Head of caudate nucleus (tissue), 42 donors: ENCODE data around the gene FHOD3.

ENCODE experiments used
- DNase-seq, 42 donors: peaks; one replicate each; pipeline versions ENCODE4 v3.0.0 to v3.0.0-alpha.2; 2020 to 2021; ENCODE audit warnings: mixed read lengths in 7 of 42
- intact Hi-C: fragments of 100-400 bp; cut with DNase I; formaldehyde crosslinking; loops from one replicate; pipeline ENCODE4 v1.15.0; 2022

FHOD3 gene

DNA sequence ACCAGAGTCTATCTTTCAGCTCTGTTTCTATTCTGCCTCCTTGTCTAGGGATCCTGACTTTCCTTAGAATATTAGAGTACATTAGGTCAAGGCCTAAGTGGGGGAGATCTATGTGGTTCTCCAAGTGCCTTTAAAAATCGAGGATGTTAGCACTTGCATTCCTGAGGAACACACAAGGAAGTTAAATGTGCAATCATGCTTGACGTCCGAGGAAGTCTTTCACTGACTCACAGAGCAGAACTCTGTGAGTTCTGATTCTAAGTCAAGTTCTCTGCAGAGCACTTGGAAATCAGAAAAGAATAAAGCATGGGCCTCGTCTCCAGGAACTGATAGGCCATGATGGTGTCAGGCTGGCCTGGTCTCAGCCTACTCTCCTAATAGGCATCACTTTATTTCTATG is 17.2 kb downstream of the FHOD3 start:
- intact Hi-C loops = no loop called here
- peak in 1 of 42 donors; percentile 25 for DNase-seq

DNA sequence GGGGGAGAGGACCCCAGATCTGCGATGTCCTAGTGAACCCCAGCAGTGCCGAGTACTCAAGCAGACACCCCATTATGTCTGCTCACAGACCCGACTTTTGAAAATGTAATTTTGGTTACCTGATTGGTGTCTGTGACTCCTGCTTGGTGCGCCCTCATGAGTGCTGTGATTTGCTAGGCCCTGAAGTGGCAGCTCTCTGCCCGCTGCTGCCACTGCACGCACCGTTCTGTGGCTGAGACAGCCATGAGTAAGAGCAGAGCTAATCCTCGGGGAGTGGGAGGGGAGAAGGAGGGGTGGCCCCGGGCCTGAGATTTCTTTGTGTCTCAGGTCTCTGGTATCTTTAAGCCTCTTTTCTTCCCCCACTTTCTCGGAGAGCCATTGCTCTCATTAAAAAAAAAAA is 18.2 kb downstream of the FHOD3 start:
- DNase-seq = peak in 3 of 42 donors; percentile 11 to 35 (median 30)
- intact Hi-C loops = no loop called here

DNA sequence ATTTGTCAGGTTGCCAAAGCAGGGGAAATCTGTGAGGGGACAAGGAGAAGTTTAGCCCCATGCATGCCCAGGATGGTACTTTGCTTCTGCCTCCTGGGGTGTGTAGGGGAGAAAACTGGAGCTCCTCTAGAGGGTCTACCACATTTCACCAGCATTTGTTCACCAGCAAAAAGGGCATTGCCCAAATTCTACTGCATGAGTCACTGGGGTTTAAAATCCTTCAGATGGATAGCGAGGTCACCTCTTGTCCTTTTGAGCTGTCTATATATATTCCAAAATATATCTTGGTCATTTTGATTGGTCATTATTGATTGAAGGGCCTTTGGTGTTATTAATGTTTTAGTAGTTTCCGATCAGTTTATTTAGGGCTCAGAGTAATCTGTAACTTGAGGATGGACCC is 18.7 kb downstream of the FHOD3 start:
- DNase-seq = peak in 2 of 42 donors; percentile 17 to 18
- intact Hi-C loops = no loop called here

DNA sequence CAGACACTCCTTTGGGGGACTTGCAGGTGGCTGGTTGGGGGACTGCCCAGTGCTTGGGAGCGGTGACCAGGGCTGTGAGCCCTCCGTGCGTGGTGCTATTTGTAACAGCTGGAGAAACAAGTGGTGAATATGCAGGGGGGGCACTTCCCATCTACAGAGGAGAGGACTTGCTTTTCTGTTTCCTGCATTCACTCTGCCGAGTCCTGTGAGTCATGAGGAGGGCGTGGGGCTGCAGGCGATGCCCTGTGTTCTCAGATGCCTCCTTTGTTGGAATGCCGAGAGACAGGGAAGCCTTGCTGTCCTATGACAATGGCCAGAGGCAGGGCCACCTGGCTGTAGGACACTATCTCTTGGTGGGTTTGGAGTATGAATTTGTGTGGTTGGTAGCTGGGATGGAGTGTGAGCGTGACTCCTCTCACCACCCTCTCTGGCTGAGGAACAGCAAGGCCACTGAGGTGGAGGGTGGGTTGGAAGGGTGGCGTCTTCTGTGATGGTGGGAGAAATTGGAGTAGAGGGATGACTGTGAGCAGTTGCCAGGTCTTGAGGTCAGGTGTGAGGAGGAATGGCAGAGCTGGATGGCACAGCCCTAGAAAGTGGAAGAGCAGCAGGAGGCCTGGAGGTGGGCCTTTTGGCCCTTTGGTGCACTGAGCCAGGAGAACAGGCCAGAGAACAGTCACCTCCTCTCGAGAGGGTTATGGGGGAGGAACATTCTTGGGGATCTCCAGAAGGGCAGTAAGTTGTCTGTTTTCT is 24.3 kb downstream of the FHOD3 start:
- peak in 2 of 42 donors; percentile 29 to 37 for DNase-seq
- intact Hi-C loops = no loop called here

DNA sequence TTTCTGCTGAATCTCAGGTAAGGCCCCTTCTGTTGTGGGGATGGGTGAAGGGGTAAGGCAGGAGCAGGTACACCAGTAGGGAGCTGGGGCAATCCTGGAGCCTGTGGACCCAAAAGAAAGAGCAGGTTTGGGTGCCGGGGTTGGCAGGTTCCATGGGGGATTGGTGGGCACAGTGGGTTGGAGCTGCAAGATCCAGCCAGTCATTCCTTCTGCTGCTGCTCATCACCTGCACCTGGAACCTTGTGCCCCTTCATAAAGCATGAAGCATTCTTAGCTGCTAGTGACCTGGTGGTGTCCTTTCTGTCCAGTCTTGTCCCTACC is 24.9 kb downstream of the FHOD3 start:
- intact Hi-C loops = no loop called here

DNA sequence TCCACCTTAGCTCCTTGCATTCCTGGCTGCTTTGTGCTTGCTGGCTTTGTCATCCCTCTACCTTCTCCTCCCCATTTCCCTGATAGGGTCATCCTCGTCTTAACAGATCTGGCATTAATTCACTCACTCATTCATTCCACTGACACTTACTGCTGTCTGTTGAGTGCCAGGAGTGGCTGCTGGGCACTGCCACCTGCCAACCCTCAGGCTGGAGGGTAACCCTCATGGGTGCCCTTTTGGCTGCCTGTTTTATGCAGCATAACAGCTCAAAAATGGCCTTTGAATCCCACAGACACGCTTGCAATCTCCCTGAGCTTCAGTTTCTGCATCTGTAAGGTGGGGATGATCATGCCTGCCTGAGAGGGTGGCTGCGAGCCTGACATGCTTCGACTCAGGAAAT is 25.2 kb downstream of the FHOD3 start:
- intact Hi-C loops = no loop called here
- DNase-seq = peak in 1 of 42 donors; percentile 28

More for the DNA sequence above, 24.9 kb downstream of the FHOD3 start:
- DNase-seq = peak in 2 of 42 donors; percentile 9 to 37

DNA sequence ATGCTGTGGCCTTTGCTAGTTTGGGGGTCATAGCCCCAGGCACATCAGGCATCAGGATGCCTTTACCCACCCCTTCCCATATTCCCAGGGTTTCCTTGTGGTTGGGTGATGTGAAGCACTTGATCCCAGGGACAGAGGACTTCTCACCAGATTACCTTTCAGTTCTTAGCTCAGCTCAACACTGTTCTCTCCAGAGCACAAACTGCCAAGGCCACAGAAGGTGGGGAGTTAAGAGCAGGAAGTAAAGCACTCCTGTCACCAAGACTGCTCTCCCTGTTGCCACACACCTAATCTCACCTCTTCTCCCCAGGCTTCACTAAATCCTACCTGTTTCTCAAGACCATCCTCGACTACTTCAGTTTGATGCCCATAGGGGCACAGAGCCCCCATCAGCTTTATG is 25.9 kb downstream of the FHOD3 start:
- intact Hi-C loops = no loop called here

DNA sequence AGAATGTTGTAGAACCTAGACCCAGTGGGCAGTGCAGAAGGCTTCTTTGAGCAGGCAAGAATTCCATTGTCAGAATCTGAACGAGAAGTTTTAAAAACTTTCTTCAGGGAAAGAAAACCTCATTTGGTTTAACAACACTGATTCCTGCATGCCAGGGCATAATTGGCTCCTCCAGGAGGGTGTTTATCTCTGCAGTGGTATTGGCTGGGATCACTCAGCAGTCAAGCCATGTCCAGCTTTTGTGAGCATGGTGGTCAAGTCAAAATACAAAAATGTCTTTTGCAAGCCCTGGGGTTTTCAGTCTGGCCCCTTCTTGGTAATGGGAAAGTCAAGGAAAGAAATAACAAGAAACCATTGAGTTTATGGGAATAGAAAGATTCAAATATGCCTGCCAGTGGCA is 28.3 kb downstream of the FHOD3 start:
- peak in 1 of 42 donors; percentile 27 for DNase-seq
- intact Hi-C loops = no loop called here

More for the DNA sequence above, 25.9 kb downstream of the FHOD3 start:
- peak in 1 of 42 donors; percentile 28 for DNase-seq

DNA sequence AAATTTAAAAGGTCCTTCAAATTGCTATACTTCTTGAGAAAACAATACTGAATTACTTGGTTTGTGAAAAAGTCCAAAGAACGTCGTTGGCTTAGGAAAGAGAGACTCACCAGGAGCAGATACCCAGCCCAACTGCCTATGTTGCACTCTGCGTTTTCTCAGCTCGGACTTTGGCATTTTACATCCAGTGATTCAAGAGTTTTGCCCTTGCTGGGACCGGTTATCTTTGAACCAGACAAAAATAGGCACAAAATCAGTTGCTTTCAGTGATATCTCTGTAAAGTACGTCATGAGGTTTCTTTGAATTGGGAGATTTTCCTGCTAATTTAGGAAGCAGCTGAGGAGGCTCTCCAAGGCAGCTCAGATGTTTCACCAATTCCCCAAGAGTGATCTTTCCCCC is 29.3 kb downstream of the FHOD3 start:
- intact Hi-C loops = no loop called here
- DNase-seq = peak in 1 of 42 donors; percentile 16

DNA sequence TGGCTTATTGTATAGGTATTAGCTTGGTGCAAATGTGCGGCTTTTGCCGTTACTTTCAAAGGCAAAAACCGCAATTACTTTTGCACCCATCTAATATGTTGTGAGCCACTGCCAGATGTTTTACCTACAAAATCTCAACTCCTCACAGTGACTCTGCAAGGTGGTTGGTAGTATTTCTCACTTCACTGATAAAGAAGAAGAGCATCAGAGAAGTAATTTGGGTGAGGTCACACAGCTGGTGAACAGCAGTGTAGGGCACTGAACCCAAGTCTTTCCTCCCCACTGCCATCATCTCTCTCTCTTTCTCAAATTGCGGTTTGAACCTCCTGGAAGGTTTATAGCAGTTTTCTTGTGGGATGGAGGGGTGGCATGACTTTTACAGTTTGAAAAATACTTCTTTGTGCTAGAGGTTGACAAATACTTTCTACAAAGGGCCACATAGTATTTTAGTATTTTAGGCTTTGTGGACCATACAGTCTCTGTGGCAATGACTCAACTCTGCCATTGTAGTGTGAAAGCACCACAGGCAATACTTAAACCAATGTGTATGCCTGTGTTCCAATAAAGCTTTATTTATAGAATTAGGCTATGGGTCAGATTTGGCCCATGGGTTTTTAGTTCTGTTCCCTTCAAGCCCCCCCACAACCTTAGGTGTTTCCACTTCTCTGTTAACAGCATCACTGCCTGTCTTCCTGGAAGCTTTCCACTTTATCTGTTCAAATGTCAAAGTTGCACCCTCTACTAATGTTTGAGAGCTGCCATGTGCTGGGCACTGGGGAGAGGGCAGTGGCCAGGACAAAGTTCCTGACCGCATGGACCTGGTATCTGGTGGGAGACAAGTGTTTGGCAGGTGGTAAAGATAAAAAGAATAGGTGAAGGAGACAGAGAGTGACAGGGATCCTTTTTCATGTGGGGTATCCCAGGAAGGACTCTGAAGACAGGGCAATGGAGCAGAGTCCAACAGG is 30.1 kb downstream of the FHOD3 start:
- DNase-seq = peak in 1 of 42 donors; percentile 18
- intact Hi-C loops = no loop called here

DNA sequence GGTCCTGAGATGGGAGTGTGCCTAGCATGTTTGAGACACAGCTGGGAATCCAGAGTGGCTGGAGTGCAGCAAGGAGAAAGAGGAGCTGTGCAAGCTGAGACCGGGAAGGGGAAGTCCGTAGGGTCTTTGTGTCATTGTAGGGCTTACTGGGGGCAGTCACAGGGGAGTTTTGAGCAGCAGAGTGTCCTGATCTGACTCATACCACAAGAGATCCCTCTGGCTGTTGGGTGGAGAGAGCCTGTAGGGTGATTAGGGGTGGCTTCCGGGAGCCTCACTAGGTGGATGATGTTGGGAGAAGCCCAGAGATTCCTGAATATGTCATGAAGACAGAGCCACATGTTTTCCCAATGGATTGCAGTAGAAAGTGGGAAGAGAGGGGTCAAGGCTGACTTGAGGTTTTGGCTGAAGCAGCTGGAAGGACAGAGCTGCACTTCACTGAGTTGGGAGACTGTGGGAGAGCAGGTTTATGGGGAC is 30.9 kb downstream of the FHOD3 start:
- intact Hi-C loops = no loop called here
- peak in 1 of 42 donors; percentile 31 for DNase-seq

DNA sequence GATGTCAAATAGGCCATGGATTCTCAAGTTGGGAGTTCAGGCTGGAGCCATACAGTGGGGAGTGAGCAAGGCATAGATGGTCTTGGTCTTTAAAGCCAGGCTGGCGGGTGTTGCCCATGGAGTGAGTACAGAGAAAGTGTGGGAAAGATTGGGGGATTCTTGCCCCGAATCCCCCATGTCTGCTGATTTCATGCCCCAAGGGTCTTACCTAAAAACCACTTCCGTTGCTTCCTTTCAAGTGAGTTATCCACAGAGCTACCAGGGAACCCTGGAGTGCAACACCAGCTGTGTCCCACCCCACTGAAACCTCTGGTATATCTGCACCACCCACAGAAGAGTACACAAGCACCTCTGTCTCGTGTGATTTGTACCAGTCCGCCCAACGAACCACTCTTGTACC is 31.4 kb downstream of the FHOD3 start:
- intact Hi-C loops = no loop called here

DNA sequence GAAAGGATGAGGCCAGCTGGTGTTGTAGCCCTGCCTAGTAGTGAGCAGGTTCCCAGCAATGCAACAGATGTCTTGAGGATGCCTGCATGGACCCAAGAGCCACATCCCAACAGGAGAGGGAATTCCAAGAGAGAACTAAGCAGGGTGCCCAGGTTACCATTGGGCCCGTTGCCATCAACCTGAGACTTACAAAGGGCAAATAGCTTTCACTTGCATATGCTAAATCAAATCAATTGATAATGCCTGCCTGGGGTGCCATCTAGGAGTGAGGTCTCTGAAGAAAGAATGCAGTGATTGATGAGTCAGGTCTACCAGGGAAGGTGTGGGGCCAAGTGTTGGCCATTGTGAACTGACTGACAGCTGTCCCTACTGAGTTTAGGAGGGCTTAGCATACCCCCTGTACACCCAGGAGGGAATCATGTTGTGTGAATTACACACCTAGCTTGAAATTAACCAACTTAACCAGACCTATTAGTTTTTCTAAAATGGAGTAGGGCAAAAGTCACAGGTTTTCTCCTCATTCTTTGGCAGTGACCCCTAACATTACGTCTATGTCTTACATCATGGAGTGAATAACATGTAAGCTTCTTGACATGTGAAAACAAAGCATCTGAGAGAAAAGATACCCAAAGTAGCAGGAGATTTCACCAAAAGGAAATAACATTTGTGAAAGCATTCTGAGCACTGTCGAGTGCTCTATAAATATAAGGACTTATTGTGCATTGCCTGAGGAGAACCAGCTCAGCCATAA is 32.3 kb downstream of the FHOD3 start:
- DNase-seq = peak in 1 of 42 donors; percentile 10
- intact Hi-C loops = no loop called here

More for the DNA sequence above, 31.4 kb downstream of the FHOD3 start:
- DNase-seq = peak in 1 of 42 donors; percentile 22

DNA sequence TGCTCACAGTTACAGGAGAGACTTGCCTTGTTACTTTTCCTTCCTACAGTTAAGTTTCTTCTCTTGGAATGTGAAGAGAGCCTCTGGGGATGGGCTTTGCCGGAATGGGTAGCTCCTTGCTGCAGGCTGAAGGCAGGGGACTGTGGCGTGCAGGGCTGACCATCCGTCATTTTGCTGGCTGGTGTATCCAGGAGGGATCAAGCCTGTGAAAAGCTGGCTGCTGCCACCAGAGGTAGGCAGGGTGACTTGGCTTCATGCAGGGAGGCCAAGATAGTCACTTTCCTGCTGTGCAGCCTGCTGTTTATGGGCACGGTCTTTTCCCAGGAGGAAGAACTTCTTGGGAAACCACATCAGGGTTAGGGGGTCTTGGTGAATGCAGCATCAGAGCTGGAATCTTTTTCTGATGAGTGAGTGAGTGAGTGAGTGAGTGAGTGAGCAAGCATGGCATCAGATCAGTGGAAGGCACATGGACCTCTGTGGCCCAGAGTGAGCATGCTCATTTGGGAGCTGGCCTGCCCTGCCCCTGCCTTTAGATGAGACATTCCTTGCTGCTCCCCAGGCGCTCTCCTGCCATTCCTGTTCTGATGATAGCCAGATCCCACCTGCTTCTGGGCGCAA is 33.0 kb downstream of the FHOD3 start:
- DNase-seq = peak in 2 of 42 donors; percentile 27 to 32
- intact Hi-C loops = no loop called here

DNA sequence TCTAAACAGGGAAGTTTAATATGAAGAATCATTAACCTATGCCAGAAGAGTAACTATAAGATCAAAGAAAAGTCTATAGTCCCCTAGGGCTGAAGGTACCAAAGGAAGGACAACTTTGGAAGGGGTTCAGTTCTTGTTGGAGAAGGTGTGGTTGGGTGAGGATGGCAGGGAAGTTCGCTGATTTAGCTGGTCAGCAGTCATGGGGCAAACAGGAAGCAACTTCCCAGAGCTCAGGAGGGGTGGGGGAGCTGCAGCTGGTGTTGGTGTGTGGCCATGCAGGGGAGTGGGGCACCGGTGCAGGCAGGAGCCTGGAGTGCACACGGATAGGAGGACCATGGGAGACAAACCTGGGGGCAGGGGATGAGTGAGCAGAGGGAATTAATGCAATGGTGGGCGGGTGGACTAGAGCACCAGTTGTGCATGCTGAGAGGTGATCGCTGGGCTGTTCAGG is 34.0 kb downstream of the FHOD3 start:
- peak in 3 of 42 donors; percentile 3 to 16 (median 14) for DNase-seq
- intact Hi-C loops = no loop called here

DNA sequence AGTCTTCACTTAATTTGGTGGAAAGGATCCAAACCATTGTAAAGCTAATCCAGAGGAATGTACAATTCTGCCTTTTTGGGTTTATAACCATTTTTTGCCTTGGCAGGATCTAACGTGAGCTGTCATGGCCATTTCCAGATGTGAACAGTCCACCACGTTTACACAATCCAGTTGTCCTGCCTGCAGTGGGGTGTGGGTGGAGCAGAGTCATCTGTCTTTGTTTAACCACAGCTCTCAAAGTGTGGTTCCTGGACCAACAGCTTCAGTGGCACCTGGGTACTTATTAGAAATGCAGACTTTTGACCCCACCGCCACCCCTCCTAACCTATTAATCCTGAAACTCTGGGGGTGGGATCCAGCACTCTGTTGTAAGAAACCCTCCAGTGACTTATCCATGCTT is 35.9 kb downstream of the FHOD3 start:
- intact Hi-C loops = no loop called here
- peak in 1 of 42 donors; percentile 31 for DNase-seq

DNA sequence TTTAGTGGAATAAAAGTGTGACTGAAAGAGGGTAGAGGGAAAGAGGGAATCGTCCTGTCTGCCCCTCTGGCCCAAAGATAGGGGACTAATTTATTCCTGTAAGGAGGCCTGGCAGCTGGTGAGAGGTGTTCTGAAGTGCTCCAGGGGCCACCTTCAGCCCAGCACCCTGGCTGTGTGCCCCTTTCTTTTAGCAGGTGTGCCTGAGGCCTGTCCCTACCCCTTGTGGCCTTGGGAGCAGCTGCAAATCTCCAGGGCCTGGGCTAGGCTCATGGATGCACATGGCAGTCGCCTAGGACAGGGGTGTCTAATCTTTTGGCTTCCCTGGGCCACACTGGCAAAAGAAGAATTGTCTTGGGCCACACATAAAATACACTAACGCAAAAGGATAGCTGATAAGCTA is 37.3 kb downstream of the FHOD3 start:
- intact Hi-C loops = no loop called here
- peak in 3 of 42 donors; percentile 8 to 22 (median 21) for DNase-seq

DNA sequence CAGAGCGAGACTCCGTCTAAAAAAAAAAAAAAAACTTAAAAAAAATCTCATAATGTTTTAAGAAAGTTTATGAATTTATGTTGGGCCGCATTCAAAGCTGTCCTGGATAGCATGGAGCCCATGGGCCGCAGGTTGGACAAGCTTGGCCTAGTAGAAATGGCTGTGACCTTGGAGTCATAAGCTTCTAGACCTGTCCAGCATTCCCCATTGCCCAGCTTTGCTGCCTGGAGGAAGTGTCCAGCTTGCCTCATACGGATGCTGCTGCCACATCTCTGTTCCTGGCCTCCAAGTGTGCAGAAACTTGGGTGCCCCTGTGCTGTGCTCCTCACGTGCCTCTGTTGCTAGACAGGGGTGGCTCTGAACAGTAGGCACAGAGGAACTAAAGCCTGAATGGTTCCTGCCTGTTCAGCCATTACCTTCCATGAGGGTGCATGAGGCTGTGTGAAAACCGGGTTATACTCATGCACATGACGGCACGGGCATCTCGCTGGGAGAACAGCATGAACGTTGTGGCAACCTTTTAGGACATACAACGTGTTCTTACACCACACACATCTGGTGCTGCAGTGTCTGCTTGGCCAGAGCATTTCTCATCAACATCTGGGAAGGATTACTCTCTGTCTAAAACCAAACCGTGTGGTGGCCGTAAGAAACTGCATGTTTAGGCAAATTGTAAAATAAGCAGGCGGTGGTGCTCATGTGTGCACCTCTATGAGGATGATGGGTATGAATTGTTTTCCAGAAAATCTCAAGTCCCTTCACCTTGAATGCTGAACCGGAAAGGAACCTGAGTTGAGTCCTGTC is 38.2 kb downstream of the FHOD3 start:
- peak in 3 of 42 donors; percentile 8 to 37 (median 34) for DNase-seq
- intact Hi-C loops = no loop called here
